ENCODE measurements around the gene CDC123. TPM values are rescaled to one million over a fixed set of nuclear protein-coding genes. Genes with fewer than 3 reads are reported as not detected.

The CDC123 gene
- total RNA-seq, 1 donor from 2014 or later: 41.8 TPM

DNA sequence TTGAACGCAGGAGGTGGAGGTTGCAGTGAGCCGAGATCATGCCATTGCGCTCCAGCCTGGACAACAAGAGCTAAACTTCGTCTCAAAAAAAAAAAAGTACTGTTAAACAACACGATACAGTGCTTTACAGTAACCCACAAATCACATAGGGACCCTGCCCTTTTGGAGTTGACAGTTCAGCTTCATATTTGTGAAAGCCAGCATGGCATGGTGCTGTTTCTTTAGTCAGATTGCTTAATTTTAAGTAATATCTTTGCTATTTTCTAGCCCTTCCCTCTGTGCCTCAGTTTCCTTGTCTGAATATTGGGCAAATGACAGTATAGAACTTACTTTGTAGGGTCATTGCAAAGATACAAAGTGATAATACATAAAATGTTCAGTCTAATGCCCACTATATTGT lies 4.9 kb downstream of the CDC123 start:
- intact Hi-C loops (cut with micrococcal nuclease): no loop called here
- H3K4me3 ChIP-seq: no peak overlapping the region
- TF ChIP-seq CTCF (IDR thresholded peaks at IDR 0.05; ENCODE audit: borderline replicate concordance): no peak
- no peaks in the 10 kb centered on the region for H3K9me3 ChIP-seq (replicated peaks)
- peaks cover 23% of the 10 kb centered on the region for H3K4me1 ChIP-seq
- no peak overlapping the region for H3K27ac ChIP-seq (replicated peaks)
- DNase-seq: no peak
- H3K36me3 ChIP-seq: peaks cover 58% of the 10 kb centered on the region
- no peaks in the 10 kb centered on the region for H3K27me3 ChIP-seq (ENCODE audit: low read depth)

- TF ChIP-seq CTCF (IDR thresholded peaks at IDR 0.05; ENCODE audit: borderline replicate concordance): no peak
- Histone ChIP-seq H3K4me1 (peaks cover 20% of the 10 kb centered on the region), H3K9me3 (replicated peaks) (no peaks in the 10 kb centered on the region), H3K27me3 (ENCODE audit: low read depth) (no peaks in the 10 kb centered on the region), H3K27ac (replicated peaks) (no peak overlapping the region), H3K36me3 (peaks cover 58% of the 10 kb centered on the region), H3K4me3 (no peak overlapping the region)
- DNase-seq: no peak
- intact Hi-C loops (cut with micrococcal nuclease): no loop called here
These were observed 5.6 kb downstream of the CDC123 start for GRCh38 chr10:12201543-12201942.

- Histone ChIP-seq H3K36me3 (peaks cover 58% of the 10 kb centered on the region), H3K27ac (replicated peaks) (no peak overlapping the region), H3K4me3 (no peak overlapping the region), H3K4me1 (peaks cover 13% of the 10 kb centered on the region), H3K9me3 (replicated peaks) (no peaks in the 10 kb centered on the region), H3K27me3 (ENCODE audit: low read depth) (no peaks in the 10 kb centered on the region)
- no peak for DNase-seq
- TF ChIP-seq CTCF (IDR thresholded peaks at IDR 0.05; ENCODE audit: borderline replicate concordance): no peak
- intact Hi-C loops (cut with micrococcal nuclease): no loop called here
These were observed 6.2 kb downstream of the CDC123 start for GRCh38 chr10:12202226-12202625.

DNA sequence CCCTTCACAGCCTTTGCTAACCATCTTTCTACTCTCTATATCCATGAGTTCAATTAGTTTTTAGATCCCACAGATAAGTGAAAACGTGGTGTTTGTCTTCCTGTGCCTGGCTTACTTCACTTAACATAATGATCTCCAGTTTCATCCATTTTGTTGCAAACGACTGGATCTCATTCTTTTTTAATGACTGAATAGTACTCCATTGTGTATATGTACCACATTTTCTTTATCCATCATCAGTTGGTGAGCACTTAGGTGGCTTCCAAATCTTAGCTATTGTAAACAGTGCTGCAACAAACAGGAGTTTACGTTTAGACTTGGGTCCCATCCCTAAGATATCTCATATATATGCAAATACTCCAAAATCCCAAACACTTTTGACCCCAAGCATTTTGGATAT lies 9.1 kb downstream of the CDC123 start:
- intact Hi-C loops (cut with micrococcal nuclease): no loop called here
- Histone ChIP-seq H3K4me3 (no peak overlapping the region), H3K27ac (replicated peaks) (no peak overlapping the region), H3K9me3 (replicated peaks) (no peaks in the 10 kb centered on the region), H3K36me3 (peaks cover 69% of the 10 kb centered on the region), H3K4me1 (no peaks in the 10 kb centered on the region), H3K27me3 (ENCODE audit: low read depth) (no peaks in the 10 kb centered on the region)
- no peak for DNase-seq
- no peak for TF ChIP-seq CTCF (IDR thresholded peaks at IDR 0.05; ENCODE audit: borderline replicate concordance)

GRCh38 chr10:12207114-12207513 lies 11.1 kb downstream of the CDC123 start:
- Histone ChIP-seq H3K27ac (replicated peaks) (no peak overlapping the region), H3K4me1 (no peaks in the 10 kb centered on the region), H3K9me3 (replicated peaks) (no peaks in the 10 kb centered on the region), H3K27me3 (ENCODE audit: low read depth) (no peaks in the 10 kb centered on the region), H3K4me3 (no peak overlapping the region), H3K36me3 (peaks cover 72% of the 10 kb centered on the region)
- intact Hi-C loops (cut with micrococcal nuclease): no loop called here
- no peak for TF ChIP-seq CTCF (IDR thresholded peaks at IDR 0.05; ENCODE audit: borderline replicate concordance)
- no peak for DNase-seq

- H3K4me1 ChIP-seq: no peaks in the 10 kb centered on the region
- DNase-seq: no peak
- H3K27ac ChIP-seq (replicated peaks): no peak overlapping the region
- H3K9me3 ChIP-seq (replicated peaks): no peaks in the 10 kb centered on the region
- intact Hi-C loops (cut with micrococcal nuclease): no loop called here
- H3K36me3 ChIP-seq: peaks cover 71% of the 10 kb centered on the region
- H3K27me3 ChIP-seq (ENCODE audit: low read depth): no peaks in the 10 kb centered on the region
- H3K4me3 ChIP-seq: no peak overlapping the region
- no peak for TF ChIP-seq CTCF (IDR thresholded peaks at IDR 0.05; ENCODE audit: borderline replicate concordance)
These were observed 12.5 kb downstream of the CDC123 start for GRCh38 chr10:12208460-12208859.

Data from left ventricle myocardium inferior (tissue), 1 donor.